ENCODE measurements around the gene IL15RA.

The IL15RA gene

GRCh38 chr10:5942474-5942873 is 34.9 kb downstream of the IL15RA start:
- Histone ChIP-seq H3K9me2 (replicated peaks; ENCODE audit: insufficient read depth, low read length) (no peaks in the 10 kb centered on the region), H2AFZ (ENCODE audit: low read depth, low read length, severe bottlenecking) (no peak overlapping the region), H3K9me3 (ENCODE audit: insufficient read depth, low read length) (no peaks in the 10 kb centered on the region), H3F3A (ENCODE audit: insufficient read depth) (no peaks in the 10 kb centered on the region), H3K36me3 (ENCODE audit: low read length) (no peaks in the 10 kb centered on the region), H3K27me3 (ENCODE audit: low read length) (no peaks in the 10 kb centered on the region), H3K4me3 (ENCODE audit: insufficient read depth, low read length, poor library complexity, severe bottlenecking) (no peak overlapping the region), H3K4me2 (ENCODE audit: low read depth, low read length, poor library complexity, severe bottlenecking) (no peak overlapping the region), H3K27ac (ENCODE audit: low read depth, low read length) (no peak overlapping the region), H3K9ac (ENCODE audit: low read length) (no peak overlapping the region), H3K79me2 (ENCODE audit: insufficient read depth, low read length) (no peaks in the 10 kb centered on the region), H4K20me1 (ENCODE audit: low read depth, low read length) (no peaks in the 10 kb centered on the region)
- TF ChIP-seq CTCF (IDR thresholded peaks at IDR 0.05; ENCODE audit: insufficient read depth, low read length, poor library complexity, severe bottlenecking) (no peak), EZH2phosphoT487 (conservative IDR thresholded peaks at IDR 0.05; ENCODE audit: low read length) (no peak)

GRCh38 chr10:5942001-5942400 is 35.3 kb downstream of the IL15RA start:
- H3K79me2 ChIP-seq (ENCODE audit: insufficient read depth, low read length): no peaks in the 10 kb centered on the region
- no peak overlapping the region for H3K4me3 ChIP-seq (ENCODE audit: insufficient read depth, low read length, poor library complexity, severe bottlenecking)
- H3K36me3 ChIP-seq (ENCODE audit: low read length): no peaks in the 10 kb centered on the region
- TF ChIP-seq CTCF (IDR thresholded peaks at IDR 0.05; ENCODE audit: insufficient read depth, low read length, poor library complexity, severe bottlenecking): no peak
- TF ChIP-seq EZH2phosphoT487 (conservative IDR thresholded peaks at IDR 0.05; ENCODE audit: low read length): no peak
- no peak overlapping the region for H3K4me2 ChIP-seq (ENCODE audit: low read depth, low read length, poor library complexity, severe bottlenecking)
- H3K9ac ChIP-seq (ENCODE audit: low read length): no peak overlapping the region
- no peaks in the 10 kb centered on the region for H3K9me3 ChIP-seq (ENCODE audit: insufficient read depth, low read length)
- no peak overlapping the region for H2AFZ ChIP-seq (ENCODE audit: low read depth, low read length, severe bottlenecking)
- H4K20me1 ChIP-seq (ENCODE audit: low read depth, low read length): no peaks in the 10 kb centered on the region
- no peaks in the 10 kb centered on the region for H3K27me3 ChIP-seq (ENCODE audit: low read length)
- H3K27ac ChIP-seq (ENCODE audit: low read depth, low read length): no peak overlapping the region
- no peaks in the 10 kb centered on the region for H3F3A ChIP-seq (ENCODE audit: insufficient read depth)
- no peaks in the 10 kb centered on the region for H3K9me2 ChIP-seq (replicated peaks; ENCODE audit: insufficient read depth, low read length)

GRCh38 chr10:5941579-5941978 is 35.8 kb downstream of the IL15RA start:
- H3K4me2 ChIP-seq (ENCODE audit: low read depth, low read length, poor library complexity, severe bottlenecking): no peak overlapping the region
- H3K27ac ChIP-seq (ENCODE audit: low read depth, low read length): no peak overlapping the region
- H3K9me3 ChIP-seq (ENCODE audit: insufficient read depth, low read length): no peaks in the 10 kb centered on the region
- H3K36me3 ChIP-seq (ENCODE audit: low read length): no peaks in the 10 kb centered on the region
- no peak overlapping the region for H3K9ac ChIP-seq (ENCODE audit: low read length)
- H3K79me2 ChIP-seq (ENCODE audit: insufficient read depth, low read length): no peaks in the 10 kb centered on the region
- H2AFZ ChIP-seq (ENCODE audit: low read depth, low read length, severe bottlenecking): no peak overlapping the region
- H3K27me3 ChIP-seq (ENCODE audit: low read length): no peaks in the 10 kb centered on the region
- H3K4me3 ChIP-seq (ENCODE audit: insufficient read depth, low read length, poor library complexity, severe bottlenecking): no peak overlapping the region
- no peaks in the 10 kb centered on the region for H4K20me1 ChIP-seq (ENCODE audit: low read depth, low read length)
- H3F3A ChIP-seq (ENCODE audit: insufficient read depth): no peaks in the 10 kb centered on the region
- TF ChIP-seq CTCF (IDR thresholded peaks at IDR 0.05; ENCODE audit: insufficient read depth, low read length, poor library complexity, severe bottlenecking) (no peak), EZH2phosphoT487 (conservative IDR thresholded peaks at IDR 0.05; ENCODE audit: low read length) (no peak)
- no peaks in the 10 kb centered on the region for H3K9me2 ChIP-seq (replicated peaks; ENCODE audit: insufficient read depth, low read length)
